Neural progenitor cell (in vitro differentiated cells): ENCODE data around the gene SCGB1D2.

Experiments used
- CTCF ChIP-seq: fragments of 200-600 bp; sonication (generic); IDR thresholded peaks from 2 replicates; pipeline ENCODE4 v1.5.1; 2017; ENCODE audit warnings: antibody characterized with exemption, mild to moderate bottlenecking
- EZH2 ChIP-seq: fragments of 200-600 bp; sonication (generic); IDR thresholded peaks from 2 replicates; pipeline ENCODE4 v1.6.1; 2017; ENCODE audit warnings: antibody characterized with exemption, mild to moderate bottlenecking, moderate library complexity
- EZH2phosphoT487 ChIP-seq: fragments of 200-600 bp; sonication (generic); IDR thresholded peaks from 2 replicates; pipeline ENCODE4 v1.6.1; 2017; ENCODE audit warnings: antibody characterized with exemption

- TF ChIP-seq CTCF (peak; percentile 38), EZH2phosphoT487 (no peak), EZH2 (no peak)
Measured at GRCh38 chr11:62269654-62270278, 27.7 kb downstream of the SCGB1D2 start, which contains the start of gene SCGB2A2.
